Iris pigment epithelial cell (primary cell): Measurements from ENCODE around the gene EYA3.
"Not testable (repeated sequence)": the region's sequence is repeated elsewhere in the genome, so short reads cannot be mapped to it uniquely, and the experiment has no call there.

ENCODE experiments used
- DNase-seq: peaks from one replicate; pipeline ENCODE4 v3.0.0-alpha.2; 2011; ENCODE audit warnings: low read depth

The EYA3 gene

DNA sequence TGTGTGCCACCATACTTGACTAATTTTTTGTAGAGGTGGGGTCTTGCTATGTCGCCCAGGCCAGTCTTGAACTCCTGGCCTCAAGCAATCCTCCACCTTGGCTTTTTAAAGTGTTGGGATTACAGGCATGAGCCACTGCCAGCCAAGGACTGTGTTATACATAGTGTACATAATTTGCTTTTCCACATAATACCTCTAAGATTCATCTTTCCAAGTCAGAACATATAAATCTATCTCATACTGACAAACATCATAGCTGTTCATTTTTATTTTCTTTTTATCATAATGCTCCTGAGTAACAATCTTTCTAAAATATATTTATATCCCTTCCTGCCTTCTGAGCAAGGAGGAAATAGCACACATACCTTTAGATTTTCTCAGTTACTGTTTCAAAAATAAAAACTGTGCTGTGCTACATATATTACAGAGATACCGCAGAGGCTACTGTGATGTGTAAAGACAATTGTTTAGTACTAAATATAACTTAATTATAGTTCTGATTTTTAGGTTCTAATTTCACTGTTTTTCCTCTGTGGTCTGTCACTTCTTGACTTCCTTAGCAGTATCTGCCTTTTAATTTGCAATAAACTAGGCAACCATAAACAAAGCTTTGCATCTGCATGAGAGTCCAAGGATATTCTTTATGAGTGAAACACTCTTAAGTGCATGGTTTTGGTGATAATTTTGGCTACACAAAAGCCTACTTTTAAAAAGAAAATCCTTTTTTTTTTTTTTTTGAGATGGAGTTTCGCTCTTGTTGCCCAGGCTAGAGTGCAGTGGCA is 59.3 kb downstream of the EYA3 start:
- peak; percentile 69 for DNase-seq

DNA sequence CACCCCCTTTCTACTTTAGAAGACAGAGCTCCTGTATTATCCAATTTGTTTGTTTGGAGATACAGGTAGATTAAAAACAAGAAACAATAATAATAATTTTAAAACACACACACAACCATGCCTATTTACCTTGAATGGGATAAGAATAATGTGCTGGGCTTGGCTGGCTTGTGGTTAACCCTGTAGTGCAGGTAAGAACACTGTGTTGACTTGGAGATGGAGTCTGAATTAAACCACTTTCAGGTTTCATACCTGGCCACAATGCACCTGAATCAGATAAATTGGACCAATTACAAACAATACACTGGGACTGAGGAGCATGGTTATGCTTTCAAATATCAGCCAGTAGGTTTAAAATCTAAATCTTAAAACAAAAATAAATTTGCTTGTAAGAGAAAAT is 60.8 kb downstream of the EYA3 start:
- DNase-seq: no peak

DNA sequence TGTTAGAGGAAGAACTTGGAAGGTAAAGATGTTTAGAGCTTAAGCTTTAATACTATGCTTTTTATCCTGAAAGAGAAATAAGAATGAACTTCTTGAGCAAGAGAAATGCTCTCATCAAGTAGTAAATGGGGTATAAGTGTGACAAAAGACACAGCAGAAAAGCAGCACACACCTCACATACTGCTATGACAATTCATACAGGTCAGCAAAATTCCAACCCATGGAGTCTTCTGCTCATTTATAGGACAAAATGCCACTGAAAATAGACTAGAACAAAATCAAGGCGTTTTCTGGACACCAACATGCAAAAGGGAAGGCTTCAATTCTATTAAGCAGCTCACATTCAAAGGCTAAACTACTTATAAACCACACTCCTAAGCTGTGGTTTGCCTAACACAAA is 61.2 kb downstream of the EYA3 start:
- DNase-seq: no peak

DNA sequence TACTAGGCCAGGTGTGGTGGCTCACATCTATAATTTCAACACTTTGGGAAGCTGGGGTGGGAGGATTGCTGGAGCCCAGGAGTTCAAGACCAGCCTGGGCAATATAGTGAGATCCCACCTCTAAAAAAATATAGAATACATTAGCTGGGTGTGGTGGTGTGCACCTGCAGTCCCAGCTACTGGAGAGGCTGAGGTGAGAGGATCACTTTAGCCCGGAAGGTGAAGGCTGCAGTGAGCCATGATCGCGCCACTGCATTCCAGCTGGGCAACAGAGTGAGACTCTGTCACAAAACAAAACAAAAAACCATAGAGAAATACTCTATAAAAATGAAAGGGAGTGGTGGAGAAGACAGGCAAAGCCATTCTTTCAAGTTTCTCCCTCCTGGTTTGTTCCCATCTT is 62.1 kb downstream of the EYA3 start:
- DNase-seq: no peak

DNA sequence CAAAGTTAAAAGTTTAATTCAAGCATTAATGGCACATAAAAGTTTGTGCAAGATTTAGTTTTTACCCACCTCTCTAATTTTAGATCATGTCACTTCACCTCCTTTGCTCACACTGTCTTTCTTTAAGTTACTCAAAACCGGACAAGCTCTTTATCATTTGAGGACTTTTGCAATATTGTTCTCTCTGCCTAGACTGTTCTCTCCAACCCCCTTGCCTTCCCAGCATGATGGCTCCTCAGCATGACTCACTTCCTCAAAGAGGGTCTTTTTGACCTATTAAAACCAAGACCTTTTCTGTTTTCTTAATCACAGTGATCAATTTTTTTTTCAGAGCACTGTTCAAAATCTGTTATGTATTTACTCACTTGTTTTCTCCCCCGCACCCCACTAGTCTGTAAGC is 67.3 kb downstream of the EYA3 start:
- peak; percentile 50 for DNase-seq

DNA sequence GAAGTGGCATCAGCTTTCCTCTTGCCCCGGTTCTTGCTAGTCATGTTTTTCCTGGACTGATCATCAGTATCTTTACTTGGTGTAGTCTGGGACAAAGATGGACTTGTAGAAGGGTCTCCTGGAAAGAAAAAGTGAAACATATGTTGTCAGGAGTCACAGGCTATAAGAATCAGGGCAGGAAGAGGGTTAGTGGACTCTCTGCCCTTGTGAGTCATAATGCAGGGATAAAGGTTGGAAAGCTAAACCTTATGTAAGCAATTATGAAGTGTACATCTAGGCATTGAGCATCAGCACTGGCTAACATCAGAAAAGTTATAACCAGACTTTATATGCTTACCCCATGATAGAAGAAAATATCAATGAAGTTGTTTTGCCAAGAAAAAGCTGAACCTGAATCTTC is 77.4 kb downstream of the EYA3 start:
- peak; percentile 54 for DNase-seq

DNA sequence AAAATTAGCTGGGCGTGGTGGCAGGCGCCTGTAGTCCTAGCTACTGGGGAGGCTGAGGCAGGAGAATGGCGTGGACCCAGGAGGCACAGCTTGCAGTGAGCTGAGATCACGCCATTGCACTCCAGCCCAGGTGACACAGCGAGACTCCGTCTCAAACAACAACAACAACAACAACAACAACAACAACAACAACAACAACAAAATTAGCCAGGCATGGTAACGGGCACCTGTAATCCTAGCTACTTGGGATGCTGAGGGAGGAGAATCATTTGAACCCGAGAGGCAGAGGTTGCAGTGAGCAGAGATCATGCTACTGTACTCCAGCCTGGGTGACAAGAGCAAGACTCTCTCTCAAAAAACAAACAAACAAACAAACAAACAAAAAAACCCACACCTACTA is 85.3 kb downstream of the EYA3 start:
- DNase-seq: not testable (repeated sequence)

DNA sequence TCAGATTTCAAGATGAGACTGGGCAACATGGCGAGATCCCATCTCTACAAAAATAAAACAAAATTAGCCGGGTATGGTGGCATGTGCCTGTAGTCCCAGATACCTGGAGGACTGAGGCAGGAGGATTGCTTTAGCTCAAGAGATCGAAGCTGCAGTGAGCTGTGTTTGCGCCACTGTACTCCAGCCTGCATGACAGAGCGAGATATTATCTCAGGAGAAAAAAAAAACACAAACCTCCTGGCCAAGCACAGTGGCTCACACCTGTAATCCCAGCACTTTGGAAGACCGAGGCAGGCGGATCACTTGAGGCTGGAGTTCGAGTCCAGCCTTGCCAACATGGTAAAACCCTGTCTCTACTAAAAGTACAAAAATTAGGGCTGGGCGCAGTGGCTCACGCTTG is 85.8 kb downstream of the EYA3 start:
- DNase-seq: no peak

DNA sequence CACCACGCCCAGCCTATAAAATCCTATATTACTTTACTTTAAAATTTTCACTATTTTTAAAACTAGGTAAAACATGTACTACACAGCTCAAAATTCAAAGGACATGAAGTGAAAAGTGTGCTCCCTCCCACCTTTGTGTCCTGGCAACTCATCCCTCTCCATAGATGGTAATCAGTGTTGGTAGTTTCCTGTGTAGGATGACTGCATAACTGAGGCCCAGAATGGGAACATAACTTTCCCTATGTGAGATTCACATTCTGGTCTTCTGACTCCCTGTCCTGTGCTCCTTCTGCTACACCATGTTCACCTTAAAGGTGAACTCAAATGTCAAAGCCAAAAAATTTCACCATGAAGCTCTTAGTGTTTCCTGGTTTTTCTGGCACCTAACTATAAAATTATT is 89.4 kb downstream of the EYA3 start:
- DNase-seq: no peak

DNA sequence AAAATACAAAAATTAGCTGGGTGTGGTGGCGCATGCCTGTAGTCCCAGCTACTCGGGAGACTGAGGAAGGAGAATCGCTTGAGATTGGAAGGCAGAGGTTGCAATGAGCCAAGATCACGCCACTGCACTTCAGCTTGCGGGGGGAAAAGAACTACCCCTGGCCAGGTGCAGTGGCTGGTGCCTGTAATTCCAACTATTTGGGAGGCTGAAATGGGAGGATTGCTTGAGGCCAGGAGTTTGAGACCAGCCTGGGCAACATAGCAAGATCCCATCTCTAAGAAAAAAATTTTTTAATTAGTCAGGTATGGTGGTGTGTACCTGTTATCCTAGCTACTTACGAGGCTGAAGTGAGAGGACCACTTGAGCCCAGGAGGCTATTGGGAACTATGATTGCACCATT is 93.9 kb downstream of the EYA3 start:
- DNase-seq: not testable (repeated sequence)

DNA sequence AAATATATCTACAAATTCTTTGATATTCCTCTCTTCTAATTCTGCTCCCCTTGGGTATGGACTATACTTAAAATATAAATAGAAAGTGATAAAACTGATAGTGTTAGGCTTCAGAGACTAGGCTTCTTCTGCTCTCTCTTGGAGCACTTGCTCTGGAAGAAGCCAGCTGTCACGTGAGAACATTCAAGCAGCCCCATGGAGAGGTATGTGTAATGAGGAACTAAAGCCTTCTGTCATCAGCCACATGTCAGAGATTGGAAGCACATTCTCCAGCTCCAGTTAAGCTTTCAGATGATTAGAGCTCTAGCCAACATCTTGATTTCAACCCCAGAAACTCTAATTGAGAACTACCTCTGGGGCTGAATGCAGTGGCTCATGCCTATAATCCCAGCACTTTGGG is 94.3 kb downstream of the EYA3 start:
- DNase-seq: no peak

DNA sequence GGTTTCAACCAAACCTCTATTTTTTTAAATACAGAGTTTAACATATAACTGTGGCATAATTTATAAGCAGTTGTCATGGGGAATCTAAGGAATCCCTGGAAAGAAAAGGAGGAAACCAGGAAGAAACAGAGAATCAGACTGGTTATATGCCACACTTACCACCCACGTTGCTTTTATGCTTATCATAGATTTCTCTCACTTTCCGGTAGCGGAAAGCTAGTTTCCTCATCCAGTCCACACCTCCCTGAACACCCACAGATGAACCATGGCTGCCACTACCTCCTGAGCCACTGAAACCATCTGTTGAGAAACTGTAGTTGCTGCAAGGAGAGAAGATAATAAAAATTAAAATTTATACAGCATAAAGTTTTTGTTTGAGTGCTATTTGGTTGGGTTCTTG is 95.2 kb downstream of the EYA3 start:
- no peak for DNase-seq

DNA sequence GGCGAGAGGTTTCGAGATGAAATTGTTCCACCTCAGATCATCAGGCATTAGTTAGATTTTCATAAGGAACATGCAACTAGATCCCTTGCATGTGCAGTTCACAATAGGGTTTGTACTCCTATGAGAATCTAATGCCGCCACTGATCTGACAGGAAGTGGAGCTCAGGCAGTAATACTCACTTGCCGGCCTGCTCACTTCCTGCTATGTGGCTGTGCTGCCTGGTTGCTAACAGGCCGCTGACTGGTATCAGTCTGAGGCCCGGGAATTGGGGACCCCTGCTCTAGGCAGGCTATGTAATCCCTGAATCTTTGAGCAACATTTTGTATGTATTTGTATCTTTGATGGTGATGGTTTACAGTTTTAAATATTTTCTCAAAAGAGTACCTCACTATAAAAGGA is 96.1 kb downstream of the EYA3 start:
- peak; percentile 59 for DNase-seq

DNA sequence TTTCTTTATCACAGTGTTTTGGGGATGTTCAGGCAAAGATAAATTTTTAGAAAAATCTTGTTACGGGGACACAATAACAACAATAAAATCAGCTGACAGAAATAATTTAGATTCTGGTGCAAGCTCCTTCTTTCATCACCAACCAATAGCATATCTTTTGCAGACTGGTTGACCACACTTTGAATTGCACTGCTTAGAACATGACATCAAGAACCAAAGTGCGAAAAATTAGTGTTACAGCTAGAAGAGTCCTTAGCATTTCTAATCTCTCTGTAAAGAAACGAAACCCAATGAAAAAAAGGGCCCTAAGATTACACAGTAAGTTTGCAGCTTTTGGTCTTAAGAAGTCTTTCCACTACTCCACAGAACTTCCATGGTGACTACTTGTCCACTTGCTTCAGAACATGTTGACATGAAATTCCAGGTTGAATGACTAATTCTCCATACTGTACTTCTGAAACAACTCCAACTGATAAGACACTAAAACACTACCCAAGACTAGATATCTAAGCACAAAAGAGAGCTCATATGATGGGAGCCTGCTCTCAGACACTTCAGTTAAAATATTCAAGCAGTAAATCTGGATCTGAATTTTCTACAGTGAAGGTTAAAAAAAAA is 97.4 kb downstream of the EYA3 start:
- peak; percentile 79 for DNase-seq

DNA sequence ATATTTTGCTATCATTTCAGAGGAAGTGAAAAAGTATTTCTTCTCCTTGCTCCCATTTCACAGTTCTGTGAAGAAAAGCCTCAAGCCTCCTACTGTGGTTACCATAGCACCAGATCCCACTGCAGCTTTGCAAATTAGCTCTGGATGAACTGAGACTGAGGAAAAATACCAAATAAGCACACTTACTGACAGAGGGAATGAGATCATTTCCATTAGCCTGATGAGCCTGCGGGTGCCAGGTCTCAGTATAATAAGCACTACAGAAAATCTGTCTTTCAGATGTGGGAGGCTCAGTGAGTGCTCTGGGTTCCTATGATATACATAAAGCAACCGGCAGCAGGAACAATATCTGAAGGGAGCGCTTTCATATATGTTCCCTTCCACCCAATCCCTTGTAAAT is 107.3 kb downstream of the EYA3 start:
- DNase-seq: no peak

DNA sequence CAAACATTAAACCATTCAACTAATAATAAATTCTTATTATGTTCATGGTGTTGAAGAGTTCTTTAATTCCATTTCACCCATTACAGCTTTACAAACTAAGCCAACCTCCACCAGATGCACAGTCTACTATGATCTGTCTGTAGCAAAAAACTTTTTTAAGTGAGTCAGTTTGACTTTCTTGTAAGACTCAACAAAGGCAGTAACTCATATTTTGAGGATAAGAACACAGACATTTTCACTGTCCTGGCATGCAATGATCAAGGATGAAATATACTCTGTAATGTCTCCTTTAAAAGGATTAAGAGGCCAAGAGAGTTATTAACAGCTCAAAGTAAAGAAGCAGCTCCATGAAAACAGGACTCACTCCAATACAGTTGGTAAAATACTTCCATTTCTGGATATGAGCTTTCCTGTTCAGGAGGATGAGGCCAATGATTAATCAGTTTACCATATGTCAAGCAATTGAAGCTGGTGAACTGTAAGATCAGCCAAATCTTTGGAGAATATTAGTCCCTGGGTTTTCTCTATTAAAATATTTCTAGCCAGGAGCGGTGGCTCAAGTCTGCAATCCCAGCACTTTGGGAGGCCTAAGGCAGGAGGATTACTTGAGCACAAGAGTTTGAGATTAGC is 108.1 kb downstream of the EYA3 start:
- no peak for DNase-seq

DNA sequence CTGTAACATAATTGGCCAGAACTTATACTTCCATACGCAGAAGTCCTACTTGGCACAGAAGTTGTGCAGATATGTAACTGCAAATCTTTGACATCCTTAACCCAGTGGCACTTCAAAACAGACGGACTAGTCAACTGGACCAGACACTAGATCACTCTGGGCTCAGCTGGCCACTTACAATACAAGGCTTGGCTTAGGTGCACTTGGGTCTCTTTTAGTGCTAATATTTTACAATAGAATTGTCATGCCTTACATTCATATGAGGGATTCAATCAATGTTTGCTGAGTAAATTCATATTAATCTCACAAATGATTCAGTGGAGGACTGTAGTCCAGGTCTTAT is 108.6 kb downstream of the EYA3 start:
- no peak for DNase-seq

DNA sequence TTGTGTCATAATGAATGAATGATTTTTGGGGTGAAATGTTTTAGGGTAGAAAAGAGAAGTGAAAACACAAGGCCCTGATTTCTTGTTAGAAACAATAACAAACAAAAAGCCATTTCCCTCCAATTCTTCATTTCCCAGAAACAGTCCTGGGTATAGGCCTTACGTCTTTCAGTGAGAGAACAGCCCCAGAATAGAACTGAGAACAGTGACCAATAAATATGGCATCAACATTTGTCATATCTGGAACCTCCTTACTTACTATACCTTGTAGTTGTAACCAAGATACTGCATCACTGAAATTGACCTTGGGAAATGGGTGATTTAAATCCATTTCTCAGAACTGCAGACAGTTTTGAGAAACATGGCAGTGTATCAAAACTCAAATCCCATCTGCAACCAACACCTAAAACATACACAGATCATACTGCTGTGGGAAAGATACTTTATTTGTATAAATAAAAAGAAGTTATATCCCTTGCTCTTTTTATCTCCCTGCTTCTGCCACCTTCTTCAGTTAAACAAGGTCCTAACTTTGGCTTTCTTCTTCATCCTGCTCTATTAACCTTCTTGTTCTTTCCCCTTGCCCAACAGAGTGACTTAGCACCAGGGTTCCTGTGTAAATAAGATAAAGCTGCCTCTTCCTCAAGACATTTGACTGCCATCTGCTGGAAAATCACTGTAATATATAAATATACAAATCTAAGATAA is 109.1 kb downstream of the EYA3 start:
- DNase-seq: peak; percentile 84

DNA sequence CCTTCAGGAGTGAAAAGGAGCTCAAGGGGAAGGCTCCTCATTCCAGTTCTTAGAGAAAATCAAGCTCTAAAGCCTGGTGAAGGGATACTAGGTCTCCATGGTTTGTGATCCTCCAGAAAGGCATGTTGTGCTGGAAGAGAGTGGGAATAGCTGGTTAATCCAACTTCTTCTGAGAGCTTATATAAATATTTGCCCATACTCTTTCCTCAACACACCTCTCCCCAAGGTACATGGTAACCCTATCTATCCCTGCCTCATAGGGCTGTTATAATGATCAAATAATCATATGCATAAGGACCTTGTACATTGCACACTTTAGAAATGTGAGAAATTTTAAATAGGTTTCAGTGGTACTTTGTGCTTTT is 114.0 kb downstream of the EYA3 start:
- no peak for DNase-seq

DNA sequence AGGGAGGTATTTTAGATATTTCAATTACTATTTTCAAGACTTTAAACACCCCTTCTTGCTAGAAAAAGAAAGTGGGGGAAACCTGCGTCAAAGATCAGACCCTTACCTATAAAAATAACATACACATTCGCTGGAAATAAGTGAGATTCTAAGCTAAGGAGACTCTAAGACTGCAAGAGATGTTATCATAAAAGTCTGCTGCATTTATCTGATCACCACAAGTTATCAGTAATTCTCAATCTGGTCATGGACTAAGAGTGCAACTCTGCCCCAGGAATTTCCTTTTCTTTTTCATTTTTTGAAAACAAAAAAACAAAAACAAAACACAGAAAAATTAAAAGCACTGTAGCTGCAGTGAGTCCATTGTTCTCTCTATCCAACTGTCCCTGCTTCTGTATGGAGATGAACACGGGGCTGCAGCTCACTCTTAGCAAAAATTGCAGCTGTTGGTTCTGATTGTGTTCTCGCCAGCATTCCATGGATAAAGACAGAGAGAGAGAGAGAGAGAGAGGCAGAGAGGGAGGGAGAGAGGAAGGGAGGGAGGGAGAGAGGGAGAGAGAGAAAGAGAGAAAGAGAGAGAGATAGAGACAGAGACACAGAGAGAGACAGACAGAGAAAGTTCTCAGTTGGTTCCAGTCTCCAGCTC is 114.5 kb downstream of the EYA3 start:
- no peak for DNase-seq

DNA sequence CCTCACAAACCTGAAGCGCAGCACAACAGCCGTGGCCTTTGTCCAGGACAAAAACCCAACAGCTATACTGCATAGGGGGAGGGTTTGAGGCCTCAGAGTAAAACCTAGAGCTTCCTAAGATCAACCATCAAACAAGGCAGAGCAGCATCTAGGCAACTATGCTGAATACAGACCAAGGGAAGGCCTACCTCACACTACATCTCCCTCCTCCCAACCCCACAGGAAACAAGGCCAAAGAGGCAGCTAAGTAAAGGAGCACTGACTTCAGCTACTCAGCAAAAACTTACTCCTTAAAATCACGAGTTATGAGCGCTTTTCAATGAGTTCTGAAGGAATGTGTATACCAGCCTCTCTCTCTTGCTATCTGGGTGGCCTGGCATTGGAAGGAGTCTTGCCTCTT is 116.3 kb downstream of the EYA3 start:
- DNase-seq: no peak

DNA sequence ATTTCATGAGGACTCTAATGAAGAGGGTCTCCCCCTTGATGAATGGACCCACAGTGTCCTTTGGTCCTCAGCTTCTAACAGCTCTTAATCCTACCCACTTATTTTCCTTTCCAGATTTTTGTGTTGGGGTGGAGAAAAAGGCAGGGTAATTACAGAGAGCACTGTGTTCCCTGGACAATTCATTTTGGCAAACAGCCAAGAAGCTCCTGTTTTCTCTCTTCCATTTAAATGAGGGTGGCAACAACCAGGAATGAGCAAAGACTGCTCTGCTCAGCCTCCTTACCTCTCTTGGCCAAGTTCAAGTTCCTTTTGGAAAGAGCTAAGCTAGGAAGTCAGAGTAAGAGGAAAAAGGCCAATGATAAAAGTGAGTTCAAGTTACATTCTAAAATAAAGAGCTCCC is 116.7 kb downstream of the EYA3 start:
- DNase-seq: no peak

DNA sequence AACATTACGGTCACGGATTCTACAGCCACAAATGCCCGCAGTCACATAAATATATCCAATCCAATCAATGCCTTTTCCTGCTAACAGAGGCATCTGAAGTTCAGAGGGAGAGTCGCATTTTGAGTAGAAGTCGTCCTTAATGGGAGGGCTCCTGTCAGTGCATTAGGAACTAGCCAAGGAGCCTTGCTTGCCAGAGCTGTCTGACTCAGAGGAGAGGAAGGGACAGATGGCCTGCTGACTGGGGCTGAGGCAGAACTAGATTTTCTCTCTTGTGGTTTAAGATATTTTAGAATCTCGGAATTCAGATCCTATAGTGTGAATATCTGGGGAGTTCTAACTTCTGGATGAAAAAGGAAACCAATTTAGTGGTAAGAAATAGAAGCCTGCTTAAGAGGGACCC is 118.0 kb downstream of the EYA3 start:
- DNase-seq: peak; percentile 86
